PFSK-1 (cell line): Measurements from ENCODE around the gene DCC.

ENCODE experiments used
- FOXP2 ChIP-seq: optimal IDR thresholded peaks from 2 replicates; pipeline ENCODE3; 2011; ENCODE audit warnings: borderline replicate concordance, control low read depth, inconsistent platforms; ENCODE audit not compliant: insufficient read depth; ENCODE audit errors: extremely low read length, extremely low read depth
- POLR2AphosphoS5 ChIP-seq: IDR thresholded peaks from 2 replicates; pipeline ENCODE4 v1.6.1; 2012; ENCODE audit warnings: low read depth, mild to moderate bottlenecking, control low read depth, low read length, moderate library complexity
- SIN3A ChIP-seq: IDR thresholded peaks from 2 replicates; pipeline ENCODE4 v1.6.1; 2012; ENCODE audit warnings: mild to moderate bottlenecking, low read length, moderate library complexity, borderline replicate concordance; ENCODE audit not compliant: insufficient read depth
- TAF1 ChIP-seq: IDR thresholded peaks from 2 replicates; pipeline ENCODE4 v1.6.1; 2012; ENCODE audit warnings: low read length, control low read depth, borderline replicate concordance; ENCODE audit not compliant: insufficient read depth
- TF ChIP-seq, protein P1 (sequence below), 2 experiments: IDR thresholded peaks; 2 replicates each; pipeline versions ENCODE4 v1.6.1 to v1.8.0; 2011 to 2012; ENCODE audit warnings: low read depth in 2 of 2, low read length in 2 of 2, control low read depth in 1 of 2, inconsistent platforms in 1 of 2, mild to moderate bottlenecking in 1 of 2, moderate library complexity in 1 of 2; ENCODE audit not compliant: insufficient read depth in 1 of 2

Gene DCC

DNA sequence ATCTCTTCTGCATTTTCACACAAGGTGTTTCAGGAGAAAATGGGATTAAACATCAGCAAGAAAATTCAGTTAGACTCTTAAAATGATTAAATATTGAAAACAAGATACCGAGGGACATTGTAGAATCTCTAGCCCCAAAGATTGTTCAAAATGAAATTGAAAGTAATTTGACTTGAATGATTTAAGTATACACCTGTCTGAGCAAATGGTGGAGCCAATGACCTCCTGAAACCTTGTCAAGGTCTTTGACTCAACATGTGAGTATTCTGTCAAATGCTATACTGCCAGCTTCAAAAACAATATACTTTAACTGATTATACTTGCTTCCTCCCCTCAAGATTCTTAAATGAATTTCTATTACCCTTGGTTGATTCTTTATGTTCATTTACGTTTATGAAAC lies 411.0 kb downstream of the DCC start:
- TF ChIP-seq, protein P1, sequence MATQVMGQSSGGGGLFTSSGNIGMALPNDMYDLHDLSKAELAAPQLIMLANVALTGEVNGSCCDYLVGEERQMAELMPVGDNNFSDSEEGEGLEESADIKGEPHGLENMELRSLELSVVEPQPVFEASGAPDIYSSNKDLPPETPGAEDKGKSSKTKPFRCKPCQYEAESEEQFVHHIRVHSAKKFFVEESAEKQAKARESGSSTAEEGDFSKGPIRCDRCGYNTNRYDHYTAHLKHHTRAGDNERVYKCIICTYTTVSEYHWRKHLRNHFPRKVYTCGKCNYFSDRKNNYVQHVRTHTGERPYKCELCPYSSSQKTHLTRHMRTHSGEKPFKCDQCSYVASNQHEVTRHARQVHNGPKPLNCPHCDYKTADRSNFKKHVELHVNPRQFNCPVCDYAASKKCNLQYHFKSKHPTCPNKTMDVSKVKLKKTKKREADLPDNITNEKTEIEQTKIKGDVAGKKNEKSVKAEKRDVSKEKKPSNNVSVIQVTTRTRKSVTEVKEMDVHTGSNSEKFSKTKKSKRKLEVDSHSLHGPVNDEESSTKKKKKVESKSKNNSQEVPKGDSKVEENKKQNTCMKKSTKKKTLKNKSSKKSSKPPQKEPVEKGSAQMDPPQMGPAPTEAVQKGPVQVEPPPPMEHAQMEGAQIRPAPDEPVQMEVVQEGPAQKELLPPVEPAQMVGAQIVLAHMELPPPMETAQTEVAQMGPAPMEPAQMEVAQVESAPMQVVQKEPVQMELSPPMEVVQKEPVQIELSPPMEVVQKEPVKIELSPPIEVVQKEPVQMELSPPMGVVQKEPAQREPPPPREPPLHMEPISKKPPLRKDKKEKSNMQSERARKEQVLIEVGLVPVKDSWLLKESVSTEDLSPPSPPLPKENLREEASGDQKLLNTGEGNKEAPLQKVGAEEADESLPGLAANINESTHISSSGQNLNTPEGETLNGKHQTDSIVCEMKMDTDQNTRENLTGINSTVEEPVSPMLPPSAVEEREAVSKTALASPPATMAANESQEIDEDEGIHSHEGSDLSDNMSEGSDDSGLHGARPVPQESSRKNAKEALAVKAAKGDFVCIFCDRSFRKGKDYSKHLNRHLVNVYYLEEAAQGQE (IDR thresholded peaks at IDR 0.05; ENCODE audit: insufficient read depth in 1 of 2, low read depth in 2 of 2, low read length in 2 of 2): no peak
- TF ChIP-seq POLR2AphosphoS5: no peak
- no peak for TF ChIP-seq TAF1
- no peak for TF ChIP-seq FOXP2
- TF ChIP-seq SIN3A: no peak

DNA sequence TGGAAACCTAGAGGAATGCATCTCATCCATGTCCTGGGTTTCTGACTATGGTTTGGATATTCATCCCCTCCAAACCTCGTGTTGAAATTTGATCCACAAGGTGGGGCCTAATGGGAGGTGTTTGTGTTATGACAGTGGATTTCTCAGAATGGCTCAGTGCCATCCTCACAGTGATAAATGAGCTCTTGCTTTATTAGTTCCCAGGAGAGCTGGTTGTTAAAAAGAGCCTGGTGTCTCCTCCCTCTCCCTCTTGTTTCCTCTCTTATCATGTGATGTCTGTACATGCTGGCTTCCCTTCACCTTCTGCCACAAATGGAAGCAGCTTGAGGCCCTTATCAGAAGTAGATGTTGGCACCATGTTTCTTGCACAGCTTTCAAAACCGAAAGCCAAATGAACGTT lies 424.3 kb downstream of the DCC start:
- TF ChIP-seq SIN3A: no peak
- no peak for TF ChIP-seq FOXP2
- no peak for TF ChIP-seq POLR2AphosphoS5
- no peak for TF ChIP-seq TAF1
- TF ChIP-seq, protein P1 (IDR thresholded peaks at IDR 0.05; ENCODE audit: insufficient read depth in 1 of 2, low read depth in 2 of 2, low read length in 2 of 2): no peak

- TF ChIP-seq SIN3A: no peak
- TF ChIP-seq, protein P1 (IDR thresholded peaks at IDR 0.05; ENCODE audit: insufficient read depth in 1 of 2, low read depth in 2 of 2, low read length in 2 of 2): no peak
- TF ChIP-seq FOXP2: no peak
- TF ChIP-seq POLR2AphosphoS5: no peak
- TF ChIP-seq TAF1: no peak
These were observed 426.1 kb downstream of the DCC start for GRCh38 chr18:52766002-52766545.

DNA sequence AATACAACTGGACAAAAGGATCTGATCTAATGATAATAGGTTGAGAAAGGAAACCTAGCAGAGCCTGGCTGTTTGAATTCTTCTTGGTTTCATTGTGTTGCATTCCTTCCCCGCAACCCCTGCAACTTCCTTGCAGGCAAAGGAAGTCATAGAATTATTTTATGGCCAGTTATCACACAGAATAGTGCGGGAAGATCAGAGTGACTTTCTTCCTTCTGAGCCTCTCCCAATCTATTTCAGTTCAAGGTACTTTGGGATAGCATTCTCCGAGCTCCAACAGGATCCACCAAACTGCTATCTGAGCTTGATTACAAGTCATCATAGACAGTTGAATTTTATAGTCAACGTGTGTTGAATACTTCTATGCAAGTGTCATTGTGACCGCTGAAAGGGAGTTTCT lies 441.1 kb downstream of the DCC start:
- TF ChIP-seq POLR2AphosphoS5 (no peak), SIN3A (no peak), TAF1 (no peak), FOXP2 (no peak)
- TF ChIP-seq, protein P1 (IDR thresholded peaks at IDR 0.05; ENCODE audit: insufficient read depth in 1 of 2, low read depth in 2 of 2, low read length in 2 of 2): no peak

DNA sequence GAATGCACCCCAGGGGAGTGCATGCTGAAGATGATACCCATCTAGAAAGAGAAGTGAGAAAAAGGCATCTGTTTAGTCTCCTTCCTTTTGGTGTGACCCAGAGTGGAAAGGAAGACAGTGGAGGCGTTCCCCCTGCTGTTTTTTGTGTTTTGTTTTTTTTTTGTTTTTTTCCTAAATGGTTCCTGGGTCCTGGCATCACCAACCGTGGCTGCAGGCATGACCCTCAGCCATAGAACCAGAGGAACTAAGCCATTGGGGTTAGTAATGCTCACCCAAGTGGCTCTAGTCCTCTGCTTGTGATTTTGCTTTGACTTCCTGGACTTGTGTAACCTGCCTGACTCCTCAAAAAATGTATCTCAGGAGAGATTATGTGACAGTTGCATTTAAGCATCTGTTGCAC lies 451.3 kb downstream of the DCC start:
- TF ChIP-seq TAF1: no peak
- no peak for TF ChIP-seq POLR2AphosphoS5
- TF ChIP-seq SIN3A: no peak
- no peak for TF ChIP-seq FOXP2
- TF ChIP-seq, protein P1 (IDR thresholded peaks at IDR 0.05; ENCODE audit: insufficient read depth in 1 of 2, low read depth in 2 of 2, low read length in 2 of 2): no peak
